WTC11 (cell line): ENCODE data around the gene TOM1L2.

Experiments
- CTCF ChIP-seq: fragments of 200-600 bp; IDR thresholded peaks from 2 replicates; pipeline ENCODE4 v1.8.0; 2022; ENCODE audit warnings: antibody characterized with exemption
- HMGXB4 ChIP-seq: sonication (generic); formaldehyde crosslinking; IDR thresholded peaks from 2 replicates; pipeline ENCODE4 v1.8.1; 2023; ENCODE audit warnings: mild to moderate bottlenecking, moderate library complexity, missing genetic modification reagents
- MYBL2 ChIP-seq: sonication (generic); formaldehyde crosslinking; IDR thresholded peaks from 2 replicates; pipeline ENCODE4 v1.8.1; 2023; ENCODE audit warnings: mild to moderate bottlenecking, moderate library complexity, missing genetic modification reagents
- SOX15 ChIP-seq: fragments of 250-450 bp; sonication (Bioruptor Pico); IDR thresholded peaks from 2 replicates; pipeline ENCODE4 v1.9.0; 2021; ENCODE audit warnings: mild to moderate bottlenecking
- USF1 ChIP-seq: sonication (generic); formaldehyde crosslinking; IDR thresholded peaks from 2 replicates; pipeline ENCODE4 v1.8.0; 2022; ENCODE audit warnings: mild to moderate bottlenecking, missing genetic modification reagents

GRCh38 chr17:17926036-17926435, 46.2 kb downstream of the TOM1L2 start:
- TF ChIP-seq HMGXB4 (no peak), SOX15 (CRISPR knock-in tag) (no peak), MYBL2 (CRISPR knock-in tag) (no peak), CTCF (no peak), USF1 (CRISPR knock-in tag) (no peak)
